SK-N-SH treated with all-trans-retinoic acid at 6 μM for 48 hours (cell line): ENCODE data around the gene BMP2.

Source experiments
- ATAC-seq: fragments of 200-7000 bp; cut with Tn5 transposase; 3 replicates; pipeline ENCODE4 v1.9.1; 2020; ENCODE audit warnings: mild to moderate bottlenecking, moderate library complexity
- ARNTL ChIP-seq: fragments of 450-650 bp; formaldehyde crosslinking; IDR thresholded peaks from 2 replicates; pipeline ENCODE4 v1.5.0; 2020; ENCODE audit warnings: low read depth, mild to moderate bottlenecking, moderate library complexity, borderline replicate concordance
- BACH2 ChIP-seq: fragments of 250-450 bp; sonication (Bioruptor Pico); IDR thresholded peaks from 2 replicates; pipeline ENCODE4 v1.9.0; 2021; ENCODE audit warnings: mild to moderate bottlenecking, borderline replicate concordance
- CSDC2 ChIP-seq: fragments of 250-450 bp; sonication (Bioruptor Pico); IDR thresholded peaks from 2 replicates; pipeline ENCODE4 v1.5.0; 2020; ENCODE audit warnings: mild to moderate bottlenecking, moderate library complexity
- GLIS3 ChIP-seq: fragments of 250-450 bp; sonication (Bioruptor Pico); IDR thresholded peaks from 2 replicates; pipeline ENCODE4 v1.5.0; 2020; ENCODE audit warnings: mild to moderate bottlenecking, moderate library complexity
- ISL1 ChIP-seq: fragments of 250-450 bp; sonication (Bioruptor Pico); IDR thresholded peaks from 2 replicates; pipeline ENCODE4 v2.1.2; 2022; ENCODE audit warnings: mild to moderate bottlenecking, moderate library complexity
- TCF4 ChIP-seq: fragments of 250-450 bp; sonication (Bioruptor Pico); IDR thresholded peaks from 2 replicates; pipeline ENCODE4 v1.8.0; 2021; ENCODE audit warnings: mild to moderate bottlenecking, moderate library complexity, borderline replicate concordance
- TOX ChIP-seq: fragments of 250-450 bp; sonication (Bioruptor Pico); IDR thresholded peaks from 2 replicates; pipeline ENCODE4 v1.8.0; 2021; ENCODE audit warnings: mild to moderate bottlenecking, moderate library complexity, borderline replicate concordance
- TSHZ2 ChIP-seq: fragments of 250-450 bp; sonication (Bioruptor Pico); IDR thresholded peaks from 2 replicates; pipeline ENCODE4 v1.5.0; 2020; ENCODE audit warnings: mild to moderate bottlenecking, moderate library complexity
- ZC3H10 ChIP-seq: fragments of 250-450 bp; sonication (Bioruptor Pico); IDR thresholded peaks from 2 replicates; pipeline ENCODE4 v1.5.1; 2021; ENCODE audit warnings: mild to moderate bottlenecking, moderate library complexity
- ZFP3 ChIP-seq: fragments of 250-450 bp; sonication (Bioruptor Pico); IDR thresholded peaks from 2 replicates; pipeline ENCODE4 v1.5.0; 2020; ENCODE audit warnings: mild to moderate bottlenecking, moderate library complexity
- ZFP30 ChIP-seq: fragments of 450-650 bp; formaldehyde crosslinking; IDR thresholded peaks from 2 replicates; pipeline ENCODE4 v1.5.0; 2022; ENCODE audit warnings: mild to moderate bottlenecking, moderate library complexity
- ZNF565 ChIP-seq: fragments of 450-650 bp; formaldehyde crosslinking; conservative IDR thresholded peaks from 2 replicates; pipeline ENCODE4 v1.5.0; 2020; ENCODE audit warnings: low read depth, mild to moderate bottlenecking, moderate library complexity
- ZNF70 ChIP-seq: fragments of 450-650 bp; formaldehyde crosslinking; IDR thresholded peaks from 2 replicates; pipeline ENCODE4 v1.5.0; 2020; ENCODE audit warnings: mild to moderate bottlenecking, moderate library complexity
- ZNF8 ChIP-seq: fragments of 450-650 bp; formaldehyde crosslinking; IDR thresholded peaks from 2 replicates; pipeline ENCODE4 v1.5.0; 2020; ENCODE audit warnings: mild to moderate bottlenecking, moderate library complexity
- TF ChIP-seq, protein P1 (sequence below): fragments of 250-450 bp; sonication (Bioruptor Pico); IDR thresholded peaks from 2 replicates; pipeline ENCODE4 v1.8.0; 2021; ENCODE audit warnings: low read depth, mild to moderate bottlenecking, moderate library complexity, borderline replicate concordance
- TF ChIP-seq, protein P2 (sequence below): fragments of 250-450 bp; sonication (Bioruptor Pico); IDR thresholded peaks from 2 replicates; pipeline ENCODE4 v1.8.0; 2020; ENCODE audit warnings: mild to moderate bottlenecking, moderate library complexity, borderline replicate concordance
- TF ChIP-seq, protein P3 (sequence below): fragments of 250-450 bp; sonication (Bioruptor Pico); IDR thresholded peaks from 2 replicates; pipeline ENCODE4 v1.5.1; 2021; ENCODE audit warnings: mild to moderate bottlenecking, moderate library complexity

Gene BMP2

GRCh38 chr20:6812530-6812929, 45.0 kb downstream of the BMP2 start:
- ATAC-seq, result no peak
- TF ChIP-seq ZNF70 (CRISPR knock-in tag) (no peak), GLIS3 (CRISPR knock-in tag) (no peak), ZFP3 (CRISPR knock-in tag) (no peak), TSHZ2 (CRISPR knock-in tag) (no peak), TOX (CRISPR knock-in tag) (no peak), ZFP30 (CRISPR knock-in tag) (no peak)
- TF ChIP-seq, protein P1, sequence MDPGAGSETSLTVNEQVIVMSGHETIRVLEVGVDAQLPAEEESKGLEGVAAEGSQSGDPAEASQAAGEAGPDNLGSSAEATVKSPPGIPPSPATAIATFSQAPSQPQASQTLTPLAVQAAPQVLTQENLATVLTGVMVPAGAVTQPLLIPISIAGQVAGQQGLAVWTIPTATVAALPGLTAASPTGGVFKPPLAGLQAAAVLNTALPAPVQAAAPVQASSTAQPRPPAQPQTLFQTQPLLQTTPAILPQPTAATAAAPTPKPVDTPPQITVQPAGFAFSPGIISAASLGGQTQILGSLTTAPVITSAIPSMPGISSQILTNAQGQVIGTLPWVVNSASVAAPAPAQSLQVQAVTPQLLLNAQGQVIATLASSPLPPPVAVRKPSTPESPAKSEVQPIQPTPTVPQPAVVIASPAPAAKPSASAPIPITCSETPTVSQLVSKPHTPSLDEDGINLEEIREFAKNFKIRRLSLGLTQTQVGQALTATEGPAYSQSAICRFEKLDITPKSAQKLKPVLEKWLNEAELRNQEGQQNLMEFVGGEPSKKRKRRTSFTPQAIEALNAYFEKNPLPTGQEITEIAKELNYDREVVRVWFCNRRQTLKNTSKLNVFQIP (CRISPR knock-in tag), result no peak
- TF ChIP-seq, all 23 proteins: peak for 0

GRCh38 chr20:6814945-6815344, 47.5 kb downstream of the BMP2 start:
- no peak for ATAC-seq
- TF ChIP-seq BACH2 (CRISPR knock-in tag) (no peak), TCF4 (CRISPR knock-in tag) (no peak), ARNTL (CRISPR knock-in tag) (no peak), GLIS3 (CRISPR knock-in tag) (no peak), TOX (CRISPR knock-in tag) (no peak), ZC3H10 (no peak), TSHZ2 (CRISPR knock-in tag) (no peak), ZNF8 (no peak), ISL1 (CRISPR knock-in tag) (no peak), ZFP30 (CRISPR knock-in tag) (no peak)
- TF ChIP-seq, protein P2, sequence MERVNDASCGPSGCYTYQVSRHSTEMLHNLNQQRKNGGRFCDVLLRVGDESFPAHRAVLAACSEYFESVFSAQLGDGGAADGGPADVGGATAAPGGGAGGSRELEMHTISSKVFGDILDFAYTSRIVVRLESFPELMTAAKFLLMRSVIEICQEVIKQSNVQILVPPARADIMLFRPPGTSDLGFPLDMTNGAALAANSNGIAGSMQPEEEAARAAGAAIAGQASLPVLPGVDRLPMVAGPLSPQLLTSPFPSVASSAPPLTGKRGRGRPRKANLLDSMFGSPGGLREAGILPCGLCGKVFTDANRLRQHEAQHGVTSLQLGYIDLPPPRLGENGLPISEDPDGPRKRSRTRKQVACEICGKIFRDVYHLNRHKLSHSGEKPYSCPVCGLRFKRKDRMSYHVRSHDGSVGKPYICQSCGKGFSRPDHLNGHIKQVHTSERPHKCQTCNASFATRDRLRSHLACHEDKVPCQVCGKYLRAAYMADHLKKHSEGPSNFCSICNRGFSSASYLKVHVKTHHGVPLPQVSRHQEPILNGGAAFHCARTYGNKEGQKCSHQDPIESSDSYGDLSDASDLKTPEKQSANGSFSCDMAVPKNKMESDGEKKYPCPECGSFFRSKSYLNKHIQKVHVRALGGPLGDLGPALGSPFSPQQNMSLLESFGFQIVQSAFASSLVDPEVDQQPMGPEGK (CRISPR knock-in tag), result no peak

DNA sequence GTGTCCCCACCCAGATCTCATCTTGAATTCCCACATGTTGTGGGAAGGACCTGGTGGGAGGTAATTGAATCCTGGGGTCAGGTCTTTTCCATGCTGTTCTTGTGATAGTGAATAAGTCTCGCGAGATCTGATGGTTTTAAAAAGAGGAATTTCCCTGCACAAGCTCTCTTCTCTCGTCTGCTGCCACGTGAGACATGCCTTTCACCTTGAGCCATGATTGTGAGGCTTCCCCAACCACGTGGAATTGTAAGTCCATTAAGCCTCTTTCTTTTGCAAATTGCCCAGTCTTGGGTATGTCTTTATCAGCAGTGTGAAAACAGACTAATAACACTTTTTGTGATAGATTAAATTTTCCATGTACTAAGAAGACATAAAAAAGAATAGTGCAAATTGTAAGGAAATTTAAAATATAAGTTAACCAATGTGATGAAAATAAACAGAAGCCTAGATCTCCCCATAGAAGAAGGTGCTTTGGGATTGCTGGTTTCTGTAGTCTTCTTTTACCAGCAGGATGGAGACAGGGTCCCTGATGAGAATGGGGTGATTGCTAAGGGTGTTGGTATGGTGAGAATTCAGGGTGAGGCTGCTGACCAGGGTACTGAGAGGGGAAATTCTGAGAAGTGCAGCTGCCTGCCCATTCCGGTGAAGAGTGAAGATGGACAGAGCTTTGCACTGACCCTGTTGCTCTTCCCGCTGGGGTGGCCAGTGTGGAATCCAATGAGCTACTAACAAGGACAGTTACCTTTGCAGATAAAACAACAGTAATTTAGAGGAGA, 50.7 kb downstream of the BMP2 start:
- no peak for ATAC-seq
- no peak for TF ChIP-seq CSDC2 (CRISPR knock-in tag)
- TF ChIP-seq, protein P3, sequence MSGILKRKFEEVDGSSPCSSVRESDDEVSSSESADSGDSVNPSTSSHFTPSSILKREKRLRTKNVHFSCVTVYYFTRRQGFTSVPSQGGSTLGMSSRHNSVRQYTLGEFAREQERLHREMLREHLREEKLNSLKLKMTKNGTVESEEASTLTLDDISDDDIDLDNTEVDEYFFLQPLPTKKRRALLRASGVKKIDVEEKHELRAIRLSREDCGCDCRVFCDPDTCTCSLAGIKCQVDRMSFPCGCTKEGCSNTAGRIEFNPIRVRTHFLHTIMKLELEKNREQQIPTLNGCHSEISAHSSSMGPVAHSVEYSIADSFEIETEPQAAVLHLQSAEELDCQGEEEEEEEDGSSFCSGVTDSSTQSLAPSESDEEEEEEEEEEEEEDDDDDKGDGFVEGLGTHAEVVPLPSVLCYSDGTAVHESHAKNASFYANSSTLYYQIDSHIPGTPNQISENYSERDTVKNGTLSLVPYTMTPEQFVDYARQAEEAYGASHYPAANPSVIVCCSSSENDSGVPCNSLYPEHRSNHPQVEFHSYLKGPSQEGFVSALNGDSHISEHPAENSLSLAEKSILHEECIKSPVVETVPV (CRISPR knock-in tag), result no peak
- no peak for TF ChIP-seq ARNTL (CRISPR knock-in tag)
- no peak for TF ChIP-seq ZFP3 (CRISPR knock-in tag)
- no peak for TF ChIP-seq BACH2 (CRISPR knock-in tag)
- TF ChIP-seq TCF4 (CRISPR knock-in tag), result no peak
- TF ChIP-seq ZNF565 (CRISPR knock-in tag), result no peak
- no peak for TF ChIP-seq ZFP30 (CRISPR knock-in tag)
